RKO (cell line): ENCODE data around the gene MED13L.
"Not testable (repeated sequence)": the region's sequence is repeated elsewhere in the genome, so short reads cannot be mapped to it uniquely, and the experiment has no call there.

Source experiments
- DNase-seq: peaks from one replicate; pipeline ENCODE4 v3.0.0-alpha.2; 2016; ENCODE audit warnings: low spot score

Gene MED13L

DNA sequence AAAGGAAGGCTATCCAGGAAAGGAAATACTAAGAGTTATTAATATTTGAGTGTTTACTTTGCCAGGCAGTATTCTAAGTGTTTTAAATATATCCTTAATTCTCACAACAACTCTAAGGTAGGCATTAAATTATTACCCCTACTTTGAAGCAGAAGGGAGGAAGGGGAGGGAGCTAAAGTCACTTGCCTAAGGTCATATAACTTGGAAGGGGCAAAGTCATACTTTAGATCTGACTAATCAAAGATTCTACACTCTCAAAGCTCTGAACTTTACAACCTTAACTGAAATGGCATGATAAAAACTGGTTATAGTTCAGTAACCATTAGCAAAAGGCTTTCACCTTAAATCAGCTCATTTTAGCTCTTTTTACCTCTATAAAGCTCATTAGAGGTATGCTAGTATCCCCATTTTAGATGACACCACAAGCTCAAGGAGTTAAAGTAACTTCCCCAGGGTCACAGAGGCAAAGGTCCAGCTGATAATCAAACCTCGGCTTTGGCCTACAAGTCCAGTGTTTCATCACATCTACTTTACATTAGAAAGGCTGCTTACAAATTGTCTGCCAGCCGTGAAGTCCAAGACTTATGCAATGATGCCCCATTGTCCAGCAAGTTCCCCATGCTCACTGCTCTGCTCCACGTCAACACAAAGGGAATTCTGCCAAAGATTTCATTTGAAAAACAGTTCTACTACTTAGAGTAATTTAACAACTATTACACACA lies 223.9 kb downstream of the MED13L start:
- DNase-seq: no peak

DNA sequence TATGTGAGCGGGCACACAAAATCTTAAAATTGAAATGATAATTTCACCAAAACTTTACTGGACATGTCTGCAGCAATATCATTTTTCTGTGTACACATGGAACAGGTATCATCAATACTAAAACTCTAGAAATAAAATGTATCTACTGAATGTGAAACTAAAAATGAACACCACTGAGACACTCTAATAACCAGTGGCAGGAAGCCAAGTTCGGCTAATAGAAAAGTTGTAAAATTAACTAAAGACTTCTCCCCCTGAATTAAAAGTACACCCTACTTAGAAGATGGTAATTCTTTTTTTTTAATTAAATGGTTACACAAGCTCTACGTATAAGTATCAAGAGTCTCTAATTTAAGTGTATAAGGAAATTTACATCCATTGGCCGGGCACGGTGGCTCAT lies 227.2 kb downstream of the MED13L start:
- no peak for DNase-seq

DNA sequence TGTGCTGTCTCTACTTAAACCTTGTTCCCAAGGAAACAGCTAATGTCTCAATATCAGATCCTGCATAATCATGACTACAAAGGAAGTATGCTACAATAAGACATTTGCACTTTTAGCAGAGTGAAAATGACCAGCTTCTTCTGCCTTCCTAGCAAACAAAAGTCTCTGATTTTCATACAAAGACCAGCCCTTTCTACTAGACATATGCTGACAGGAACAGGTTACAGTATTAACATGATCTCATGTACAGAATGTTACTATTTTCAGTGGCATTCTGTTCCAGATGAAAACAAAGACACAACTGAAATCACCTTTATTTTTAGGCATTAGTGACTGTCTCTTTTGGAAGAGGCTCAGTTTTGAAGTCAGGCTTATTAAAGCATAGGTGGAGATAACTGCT lies 228.6 kb downstream of the MED13L start:
- DNase-seq: no peak

DNA sequence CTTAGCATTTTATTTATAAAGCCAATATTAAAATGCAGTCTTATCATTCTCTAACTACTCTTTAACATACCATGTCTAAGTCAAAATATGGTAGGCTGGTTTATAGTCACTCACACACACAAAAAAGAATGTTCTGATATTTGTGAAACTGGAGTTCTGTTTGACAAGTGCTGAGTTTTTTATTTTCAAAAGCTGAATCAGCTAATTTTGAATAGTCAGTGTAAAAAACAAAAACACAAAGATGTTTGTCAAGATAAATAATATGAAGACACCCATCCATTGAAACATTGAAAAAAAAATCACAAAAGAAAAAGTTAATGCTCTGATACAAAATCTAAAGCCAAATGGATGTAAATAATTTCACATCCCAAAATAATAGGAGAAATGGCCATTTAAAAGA lies 231.5 kb downstream of the MED13L start:
- DNase-seq: no peak

DNA sequence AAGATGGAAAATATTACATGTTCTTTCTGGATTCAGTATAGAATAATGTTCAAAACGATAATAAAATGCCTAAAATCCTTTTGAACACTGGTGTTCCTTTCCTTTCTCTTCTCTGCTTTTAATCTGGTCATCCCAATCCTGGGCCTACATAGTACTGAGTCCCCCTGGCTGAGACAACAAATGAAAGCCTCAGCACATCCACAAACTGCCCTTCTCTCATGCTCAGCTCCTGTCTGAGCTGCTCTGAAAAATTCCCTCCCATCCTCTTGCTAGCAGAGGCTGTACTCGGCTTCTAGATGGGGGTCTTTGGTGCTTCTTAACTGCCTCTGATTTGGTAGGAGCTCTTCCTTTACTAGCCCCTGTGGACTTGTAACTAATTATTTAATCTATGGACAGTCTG lies 232.3 kb downstream of the MED13L start:
- no peak for DNase-seq

DNA sequence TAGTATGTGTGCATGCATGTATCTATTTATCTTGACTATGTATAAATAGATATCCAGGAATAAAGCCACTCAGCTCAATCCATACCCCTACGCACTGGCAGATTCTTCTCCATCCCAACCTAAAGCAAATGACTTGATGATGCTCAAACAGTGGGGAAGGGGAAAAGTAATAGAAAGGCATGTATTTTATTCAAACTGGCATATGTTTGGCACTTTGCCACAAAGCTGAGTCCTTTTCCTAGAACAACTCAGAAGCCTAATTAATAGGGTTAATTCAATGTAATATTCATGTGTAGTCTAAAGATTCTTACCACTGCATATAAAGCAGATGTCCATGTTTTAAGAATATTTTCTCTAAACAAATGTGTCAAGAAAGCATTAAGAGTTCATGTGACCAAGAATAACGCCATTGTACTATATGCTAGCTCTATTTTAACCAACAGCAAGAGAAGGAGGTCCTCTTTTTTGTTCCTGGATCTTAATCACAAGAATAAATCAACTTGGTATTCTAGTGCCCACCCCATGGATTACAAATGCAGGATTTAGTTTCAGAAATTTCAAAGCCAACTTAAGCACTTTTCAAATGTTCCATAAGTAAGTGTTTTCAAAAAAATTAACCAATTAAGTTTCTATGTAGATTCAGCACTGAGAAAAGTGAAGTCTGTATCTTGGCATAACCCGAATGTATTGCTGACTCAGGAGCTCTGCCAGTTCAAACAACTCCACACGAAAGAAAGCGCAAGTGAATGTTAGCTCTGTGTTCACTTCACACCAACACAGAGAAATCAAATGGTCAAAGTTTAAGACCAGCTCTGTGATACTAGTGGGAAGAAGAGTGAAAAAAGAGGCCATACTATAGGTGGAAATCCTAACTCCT lies 233.6 kb downstream of the MED13L start:
- no peak for DNase-seq

DNA sequence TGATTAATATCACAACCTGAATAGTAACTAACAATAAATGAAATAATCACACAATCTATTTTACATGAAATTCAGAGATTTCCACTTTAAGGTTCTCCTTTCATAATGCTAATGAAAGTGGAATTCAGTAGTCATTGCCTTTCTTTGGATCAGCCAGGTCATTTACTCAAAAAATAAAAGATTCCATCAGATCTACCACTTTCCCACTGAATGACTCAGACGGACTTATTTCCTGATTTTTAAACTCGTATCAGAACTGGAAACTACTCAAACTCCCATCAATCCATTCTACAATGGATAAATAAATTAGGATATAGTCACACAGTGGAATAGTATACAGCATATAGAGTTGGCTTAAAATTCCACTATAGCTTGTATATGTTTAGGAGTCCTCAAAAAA lies 237.1 kb downstream of the MED13L start:
- DNase-seq: no peak

DNA sequence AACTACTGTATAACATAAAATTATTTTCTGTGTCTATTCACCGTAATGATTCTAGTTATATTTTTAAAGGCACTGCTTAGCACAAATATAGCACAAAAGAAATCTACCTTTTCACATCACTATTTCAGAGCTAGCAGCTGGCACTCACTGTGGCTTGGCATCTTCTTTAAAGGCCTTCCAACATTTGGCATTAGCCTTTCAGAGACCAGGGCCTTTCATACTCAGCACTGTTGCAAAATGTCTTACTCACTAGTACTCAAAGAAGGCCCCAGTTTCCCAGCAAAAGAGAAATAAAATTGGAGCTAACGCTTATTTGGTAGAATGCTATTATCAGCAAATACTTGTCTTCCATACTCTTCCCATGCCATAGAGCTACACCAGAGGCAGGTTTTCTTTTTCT lies 238.4 kb downstream of the MED13L start:
- no peak for DNase-seq

DNA sequence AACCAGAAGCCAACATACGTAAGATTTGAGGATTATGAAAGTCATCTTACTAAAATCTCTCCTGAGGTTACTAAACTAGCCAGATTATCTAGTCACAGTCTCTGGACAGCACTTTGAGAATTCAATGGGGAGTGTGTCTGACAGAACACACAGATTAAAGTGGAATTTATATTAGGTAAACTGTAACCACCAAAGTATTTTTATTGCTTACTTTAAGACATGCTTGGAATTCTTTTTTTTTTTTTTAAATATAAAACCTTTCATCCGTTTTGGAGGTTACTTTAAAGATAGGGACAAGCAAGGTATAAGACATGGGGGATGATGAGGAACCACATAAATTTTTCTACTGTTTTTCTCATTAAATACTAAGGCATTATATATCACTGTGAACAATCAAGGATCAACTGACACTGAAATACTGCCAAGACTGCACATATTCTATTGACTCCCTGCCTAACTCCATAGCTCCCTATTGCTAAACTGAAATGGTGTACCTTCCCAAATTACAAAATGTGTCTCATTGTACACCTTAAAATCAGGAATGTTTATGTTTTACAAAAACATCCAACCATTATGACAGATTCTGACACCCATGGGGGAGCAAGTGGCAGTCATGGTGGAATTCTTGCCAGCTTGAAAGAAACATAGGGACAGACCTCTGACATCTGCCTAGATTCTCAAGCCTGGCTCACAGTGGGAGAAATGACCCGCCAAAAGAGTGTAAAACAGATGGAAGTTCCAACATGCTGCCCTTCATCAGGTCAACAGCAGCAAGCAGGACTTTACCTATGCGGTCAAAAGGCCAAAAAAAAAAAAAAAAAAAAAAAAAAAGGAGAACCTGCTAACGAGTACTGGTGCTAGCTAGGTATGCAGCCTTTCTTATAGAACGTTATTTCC lies 239.3 kb downstream of the MED13L start:
- no peak for DNase-seq

DNA sequence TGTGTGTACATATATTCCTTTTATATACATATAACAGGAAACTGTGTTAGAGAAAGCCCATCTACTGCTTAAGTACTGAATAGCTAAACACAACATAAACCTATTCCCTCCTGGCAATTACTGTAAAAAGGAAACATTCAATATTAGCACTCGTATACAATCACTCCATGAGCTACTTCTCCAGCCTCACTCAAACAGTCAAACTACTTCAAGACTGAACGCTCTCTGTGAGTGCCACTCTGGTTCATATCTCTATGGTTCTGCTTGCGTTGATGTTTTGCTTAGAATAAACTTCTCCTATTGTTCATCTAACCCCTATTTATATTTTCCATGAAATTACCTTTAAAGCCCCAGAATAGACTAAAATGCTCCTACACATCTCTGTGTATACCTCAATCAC lies 243.7 kb downstream of the MED13L start:
- no peak for DNase-seq

DNA sequence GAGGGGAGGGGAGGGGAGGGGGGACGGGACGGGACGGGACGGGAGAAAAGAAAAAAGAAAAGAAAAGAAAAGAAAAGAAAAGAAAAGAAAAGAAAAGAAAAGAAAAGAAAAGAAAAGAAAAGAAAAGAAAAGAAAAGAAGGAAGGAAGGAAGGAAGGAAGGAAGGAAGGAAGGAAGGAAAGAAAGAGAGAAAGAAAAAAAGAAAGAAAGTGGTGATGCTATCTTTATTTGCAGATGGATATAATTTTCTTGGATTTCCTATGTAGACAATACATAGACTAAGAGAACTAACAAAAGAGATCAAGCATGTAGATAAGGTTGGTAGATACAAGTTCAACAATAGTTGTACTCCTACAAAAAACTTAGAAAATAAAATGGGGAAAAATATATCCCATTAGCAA lies 245.9 kb downstream of the MED13L start:
- not testable (repeated sequence) for DNase-seq

DNA sequence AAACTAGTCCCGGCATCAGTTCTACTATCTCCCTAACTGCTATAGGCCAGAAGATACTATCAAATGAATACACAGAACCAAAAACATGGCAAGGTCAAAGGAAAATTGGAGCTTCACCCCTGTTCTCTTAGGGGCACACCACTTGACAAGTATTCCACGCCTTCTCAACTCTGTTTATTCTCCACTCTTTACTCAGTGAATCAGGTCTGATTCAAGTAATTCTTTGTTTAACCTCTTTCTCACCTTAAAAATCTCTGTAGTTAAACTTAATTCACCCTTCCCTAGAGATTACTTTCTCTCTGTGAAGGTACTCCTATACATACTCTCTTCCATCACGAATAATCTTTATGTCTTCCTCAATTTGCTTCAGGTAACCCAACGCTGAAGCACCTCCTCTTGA lies 248.9 kb downstream of the MED13L start:
- DNase-seq: no peak

DNA sequence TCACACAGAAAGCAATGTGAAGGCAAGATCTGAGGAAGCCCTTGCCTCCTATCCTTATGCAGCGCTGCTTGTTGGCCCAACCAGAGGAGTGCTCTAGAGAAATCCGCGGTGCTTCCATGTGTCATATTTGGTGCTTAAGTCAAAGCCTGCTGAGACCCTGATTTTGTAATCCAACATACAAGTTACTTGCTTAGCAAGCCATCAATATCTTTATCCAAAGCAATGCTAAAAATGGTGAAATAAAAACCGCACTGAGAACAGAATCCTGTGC lies 250.0 kb downstream of the MED13L start:
- DNase-seq: no peak

DNA sequence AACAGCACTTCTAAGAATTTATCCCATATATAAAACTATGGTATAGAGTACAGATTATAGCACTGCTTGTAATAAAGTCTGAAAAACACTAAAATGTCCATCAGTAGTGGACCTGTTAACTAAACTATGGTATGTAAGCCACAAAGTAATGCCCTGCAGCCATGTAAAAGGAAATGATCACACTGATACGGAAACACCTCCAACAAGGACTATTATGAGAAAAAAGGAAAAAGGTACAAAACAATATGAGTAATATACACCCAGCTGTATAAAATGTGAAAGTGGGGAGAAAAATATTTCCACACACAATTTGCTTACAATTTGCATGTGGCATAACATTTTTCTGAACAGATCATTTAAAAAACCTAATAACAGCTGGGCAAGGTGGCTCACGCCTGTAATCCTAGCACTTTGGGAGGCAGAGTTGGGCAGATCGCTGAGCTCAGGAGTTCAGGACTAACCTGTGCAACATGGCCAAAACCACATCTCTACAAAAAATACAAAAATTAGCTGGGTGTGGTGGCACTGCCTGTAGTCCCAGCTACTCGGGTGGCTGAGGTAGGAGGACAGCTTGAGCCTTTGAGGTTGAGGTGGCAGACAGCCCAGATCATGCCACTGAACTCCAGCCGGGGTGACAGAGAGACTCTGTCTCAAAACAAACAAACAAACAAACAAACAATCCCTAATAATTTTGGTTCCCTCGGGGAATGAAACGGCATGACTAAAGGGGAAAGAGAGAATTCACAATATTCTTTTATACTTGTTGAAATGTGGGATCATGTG lies 250.5 kb downstream of the MED13L start:
- DNase-seq: no peak

DNA sequence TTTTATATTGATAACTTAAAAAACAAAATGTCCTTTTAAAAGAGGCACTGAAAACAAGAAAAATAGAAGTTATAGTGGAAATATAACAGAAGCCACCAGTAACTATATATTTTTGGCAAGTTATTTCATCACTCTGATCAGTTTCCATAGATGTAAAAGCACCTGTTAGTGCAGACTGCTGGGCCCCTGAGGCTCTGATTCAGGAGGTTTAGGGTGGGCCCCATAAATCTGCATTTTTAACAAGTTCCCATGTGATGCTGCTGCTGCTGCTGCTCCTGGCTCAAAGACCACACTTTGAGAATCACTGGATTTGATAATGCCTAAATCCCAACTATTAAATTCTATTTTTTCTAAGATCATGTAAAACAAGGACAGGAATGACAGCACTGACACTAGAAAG lies 251.1 kb downstream of the MED13L start:
- DNase-seq: no peak

DNA sequence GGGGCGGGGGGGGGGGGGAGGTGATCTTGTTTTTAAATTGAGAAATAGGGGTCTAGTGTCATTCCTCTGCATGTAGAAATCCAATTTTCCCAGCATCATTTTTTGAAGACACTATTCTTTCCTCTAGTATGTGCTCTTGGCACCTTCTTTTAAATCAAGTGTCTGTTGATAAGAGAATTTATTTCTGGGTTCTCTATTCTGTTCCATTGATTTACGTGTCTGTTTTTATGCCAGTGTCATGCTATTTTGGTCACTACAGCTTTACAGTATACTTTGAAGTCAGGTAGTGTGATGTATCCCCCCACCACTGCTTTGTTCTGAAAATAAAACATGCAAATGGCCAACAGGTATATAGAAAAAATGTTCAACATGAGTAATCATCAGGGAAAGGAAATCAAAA lies 252.7 kb downstream of the MED13L start:
- DNase-seq: no peak

DNA sequence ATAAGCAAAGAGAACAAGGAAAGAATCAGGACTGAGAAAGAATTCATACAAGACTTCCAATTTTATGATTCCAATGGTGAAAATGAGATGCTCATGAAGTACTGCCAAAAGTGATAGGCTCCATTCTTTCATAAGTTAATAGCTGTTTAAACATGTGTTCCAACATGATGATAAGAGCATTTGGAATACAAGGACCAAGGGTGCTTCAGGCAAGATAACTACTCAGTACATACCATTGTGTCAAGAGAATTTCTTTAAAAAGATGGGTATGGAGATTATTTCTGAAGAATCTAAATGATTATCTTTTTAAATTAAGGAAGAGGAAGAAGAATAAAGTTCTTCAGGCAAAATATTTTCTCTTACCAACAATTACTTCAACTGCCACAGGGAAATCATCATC lies 258.1 kb downstream of the MED13L start:
- DNase-seq: no peak

DNA sequence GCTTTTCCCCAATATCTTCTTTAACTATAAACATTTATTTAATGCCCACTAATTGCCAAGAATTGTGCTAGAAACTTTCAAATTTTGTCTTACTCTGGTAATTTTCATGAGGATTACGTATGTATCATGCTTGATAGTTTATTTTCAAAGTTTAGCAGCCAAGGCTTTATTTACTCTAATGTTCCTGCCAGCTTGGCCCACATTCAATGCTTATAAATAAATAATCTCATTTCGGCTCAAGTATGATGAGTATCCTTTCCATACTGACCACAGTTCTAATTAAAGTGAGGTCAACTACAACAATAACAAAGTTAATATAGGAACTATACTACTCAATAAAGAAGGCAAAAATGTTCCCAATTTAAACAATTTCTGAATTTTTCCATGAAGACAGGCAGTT lies 259.2 kb downstream of the MED13L start:
- no peak for DNase-seq

DNA sequence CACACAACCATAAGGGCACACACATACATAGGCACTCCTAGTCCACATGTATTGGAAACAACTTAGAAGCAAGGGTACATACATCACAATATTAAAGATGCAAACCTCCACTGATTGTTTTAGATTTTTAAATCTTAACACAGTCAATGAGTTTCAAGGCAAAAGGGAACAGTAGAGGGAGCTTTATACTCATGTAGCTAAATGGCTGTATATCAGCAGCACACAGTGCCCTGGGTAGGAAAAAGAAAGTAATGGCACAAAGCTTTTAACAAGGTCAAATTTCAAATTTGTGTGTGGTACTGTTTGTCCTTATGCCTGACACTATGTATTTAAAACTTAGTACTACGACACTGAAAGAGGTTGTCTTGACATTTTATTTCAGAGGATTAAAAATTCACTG lies 262.0 kb downstream of the MED13L start:
- DNase-seq: peak; percentile 42

DNA sequence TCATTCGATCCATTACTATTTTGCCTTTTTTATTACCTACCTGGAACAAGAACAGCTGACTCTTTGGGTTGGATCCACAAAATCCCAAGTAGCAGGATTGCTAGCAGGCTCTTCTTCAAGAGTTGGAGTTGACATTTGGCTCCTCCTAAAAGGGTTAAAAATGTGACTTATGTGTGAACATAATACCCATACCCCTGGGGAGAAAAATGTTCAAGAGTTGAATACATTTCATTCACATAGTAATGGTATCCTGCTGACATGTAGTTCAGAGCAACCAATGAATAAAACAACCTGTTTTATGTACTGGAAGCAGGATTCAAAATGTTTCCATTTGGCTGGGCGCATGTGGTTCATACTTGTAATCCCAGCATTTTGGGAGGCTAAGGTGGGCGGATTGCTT lies 264.7 kb downstream of the MED13L start:
- DNase-seq: no peak

DNA sequence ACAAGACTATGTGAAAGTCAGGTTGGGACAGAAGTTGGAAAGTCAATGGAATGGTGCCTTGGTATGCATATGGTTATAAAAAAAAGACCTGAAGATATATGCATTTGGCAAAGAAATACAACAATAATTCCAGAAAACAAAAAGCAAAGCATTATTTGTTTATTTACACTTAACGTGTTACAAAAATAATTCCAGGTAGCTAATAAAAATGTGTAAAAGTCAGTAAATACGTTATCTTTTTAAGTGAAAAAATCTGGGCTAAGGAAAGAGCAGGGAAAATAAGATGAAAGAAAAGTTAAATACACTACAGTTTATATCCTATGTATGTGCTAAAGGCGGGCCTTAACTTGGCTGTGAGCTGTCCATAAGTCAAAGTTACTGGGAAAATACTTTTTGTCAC lies 266.3 kb downstream of the MED13L start:
- DNase-seq: no peak

DNA sequence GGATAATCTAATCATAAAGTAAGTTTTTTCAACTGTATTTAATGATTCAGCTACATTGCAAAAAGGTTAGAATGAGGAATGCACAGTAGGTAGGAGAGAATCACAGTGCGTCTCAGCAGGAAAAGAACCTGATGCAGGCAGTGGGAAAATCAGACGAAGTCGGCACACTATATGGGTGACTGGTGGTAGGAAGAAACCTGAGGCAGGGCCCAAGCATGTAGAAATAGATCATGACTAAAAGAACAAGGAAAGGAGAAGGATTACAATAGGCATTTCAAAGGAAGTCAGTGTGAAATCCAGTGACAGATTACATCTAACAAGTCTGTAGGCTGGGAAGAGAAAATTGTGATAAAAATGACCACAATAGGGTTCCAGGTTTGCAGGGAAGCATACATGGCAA lies 267.0 kb downstream of the MED13L start:
- DNase-seq: no peak
